ENCODE results near the gene TBX1. TPM values are rescaled to one million over a fixed set of nuclear protein-coding genes. Genes with fewer than 3 reads are reported as not detected.

The TBX1 gene
- total and polyA plus RNA-seq, 2 of the 8 experiments (the other 6 are each of a cell fraction or from before 2014, with no cell fraction given), result 0.28 TPM; not detected in 1

- H3K4me2 ChIP-seq (ENCODE audit: insufficient read depth in 1 of 2, low read depth in 2 of 2, low read length in 2 of 2), result no peak overlapping the region
- peak overlapping the region; percentile 60; the same call in 1 of the 2 replicates for H2BK12ac ChIP-seq (ENCODE audit: low read depth, low read length)
- H4K20me1 ChIP-seq (replicated peaks in 1 of 2; ENCODE audit: control insufficient read depth in 1 of 2, insufficient read depth in 2 of 2, low read length in 2 of 2), result no peaks in the 10 kb centered on the region
- no peaks in the 10 kb centered on the region for H3K4me1 ChIP-seq (replicated peaks in 1 of 4; ENCODE audit: control insufficient read depth in 3 of 4, insufficient read depth in 4 of 4, low read length in 3 of 4)
- FAIRE-seq (no peak), DNase-seq (ENCODE audit: low read depth in 1 of 2, low spot score in 2 of 2) (no peak)
- no peak overlapping the region for H2BK20ac ChIP-seq (ENCODE audit: low read length)
- no peak overlapping the region for H3K14ac ChIP-seq (ENCODE audit: insufficient read length)
- H3K79me2 ChIP-seq (ENCODE audit: control insufficient read depth in 1 of 2, insufficient read depth in 2 of 2, low read length in 2 of 2), result no peaks in the 10 kb centered on the region
- H4K5ac ChIP-seq (ENCODE audit: insufficient read length, low read depth, low read length), result no peak overlapping the region
- 87% methylated on average over 18 of the region's 18 CpGs; no CpG with 5 or more reads in 1 of the 2 experiments for WGBS, 2 experiments (ENCODE audit: extremely low coverage in 1 of 2, insufficient coverage in 1 of 2, insufficient read length in 1 of 2, insufficient replicate concordance in 2 of 2, low coverage in 1 of 2, low lambda C conversion rate in 2 of 2, missing lambda C conversion rate in 1 of 2)
- H3K18ac ChIP-seq (ENCODE audit: extremely low read depth, low read length), result no peak overlapping the region
- ChIA-PET POLR2A (ENCODE audit: partially characterized antibody) (interaction anchor here (0.5 to 1.3 kb wide), 2 partner anchors 10 to 60 kb away, joined by 4 to 5 read pairs; no protein-coding TSS in a partner anchor), CTCF (ENCODE audit: partially characterized antibody) (interaction anchor here (1.0 to 2.0 kb wide), 8 partner anchors 9 to 134 kb away, joined by 3 to 9 read pairs (median 4); no protein-coding TSS in a partner anchor)
- H3K4ac ChIP-seq (replicated peaks; ENCODE audit: insufficient read length, low read depth, low read length), result no peak overlapping the region
- no peaks in the 10 kb centered on the region for H3K23me2 ChIP-seq (ENCODE audit: low read depth, low read length)
- peaks cover 0 to 3% (median 1%) of the 10 kb centered on the region in 4 experiments; a peak in 6 of 7 replicates for H3K27me3 ChIP-seq (replicated peaks in 1 of 4; ENCODE audit: control insufficient read depth in 3 of 4, extremely low read depth in 1 of 4, insufficient read depth in 3 of 4, low read length in 3 of 4)
- no peak overlapping the region for H2BK5ac ChIP-seq (ENCODE audit: low read depth, low read length)
- H3K9ac ChIP-seq (replicated peaks in 1 of 4; ENCODE audit: extremely low read depth in 1 of 4, low read depth in 3 of 4, low read length in 3 of 4), result no peak overlapping the region
- H3K4me3 ChIP-seq (ENCODE audit: extremely low read depth in 1 of 4, insufficient read depth in 2 of 4, low read depth in 3 of 4, low read length in 4 of 4), result no peak overlapping the region
- H4K8ac ChIP-seq (ENCODE audit: extremely low read depth, insufficient read depth, low read length), result peak overlapping the region; percentile 29; the same call in 1 of the 2 replicates
- H3K23ac ChIP-seq (ENCODE audit: insufficient read length), result no peak overlapping the region
- H3K36me3 ChIP-seq (ENCODE audit: control insufficient read depth in 2 of 4, insufficient read depth in 4 of 4, low read length in 3 of 4), result no peaks in the 10 kb centered on the region
- H2AK5ac ChIP-seq (ENCODE audit: low read depth, low read length), result 0 out of 2 replicates have a peak overlapping the region, but pooled peaks have one; percentile 15
- H3K79me1 ChIP-seq (ENCODE audit: low read depth, low read length), result no peaks in the 10 kb centered on the region
- H2BK120ac ChIP-seq (replicated peaks; ENCODE audit: low read depth, low read length), result no peak overlapping the region
- peak overlapping the region; percentile 32 for H4K91ac ChIP-seq (replicated peaks; ENCODE audit: insufficient read length, low read length)
- H2BK15ac ChIP-seq (ENCODE audit: low read length), result 0 out of 2 replicates have a peak overlapping the region, but pooled peaks have one; percentile 8
- no peaks in the 10 kb centered on the region for H3K9me3 ChIP-seq (ENCODE audit: insufficient read depth in 2 of 2, low read depth in 1 of 2, low read length in 1 of 2)
- H3K27ac ChIP-seq (ENCODE audit: low read depth, low read length), result no peak overlapping the region
- H3K56ac ChIP-seq (replicated peaks; ENCODE audit: insufficient read length, low read depth, low read length), result no peak overlapping the region
- H2AFZ ChIP-seq (ENCODE audit: low read length), result no peak overlapping the region
- TF ChIP-seq JUND (IDR thresholded peaks at IDR 0.05; ENCODE audit: low read length) (no peak), ATF2 (IDR thresholded peaks at IDR 0.05; ENCODE audit: low read length) (no peak), MAX (IDR thresholded peaks at IDR 0.05) (no peak), TAF1 (IDR thresholded peaks at IDR 0.05; ENCODE audit: low read depth, low read length) (no peak), SUZ12 (IDR thresholded peaks at IDR 0.05; ENCODE audit: low read length) (no peak), HDAC2 (IDR thresholded peaks at IDR 0.05; ENCODE audit: borderline replicate concordance in 1 of 2, low read depth in 2 of 2, low read length in 2 of 2) (no peak), KDM1A (IDR thresholded peaks at IDR 0.05; ENCODE audit: borderline replicate concordance, low read length) (no peak), HDAC6 (IDR thresholded peaks at IDR 0.05; ENCODE audit: low read depth, low read length) (no peak), SIRT6 (IDR thresholded peaks at IDR 0.05; ENCODE audit: low read length) (no peak)
These were observed 16.0 kb downstream of the TBX1 start for GRCh38 chr22:19776433-19777031.
